Measurements from ENCODE around the gene ADNP2. TPM values are rescaled to one million over a fixed set of nuclear protein-coding genes. Genes with fewer than 3 reads are reported as not detected.

The ADNP2 gene
- total RNA-seq, 2 donors from 2014 or later = 17.8 to 18.1 TPM

DNA sequence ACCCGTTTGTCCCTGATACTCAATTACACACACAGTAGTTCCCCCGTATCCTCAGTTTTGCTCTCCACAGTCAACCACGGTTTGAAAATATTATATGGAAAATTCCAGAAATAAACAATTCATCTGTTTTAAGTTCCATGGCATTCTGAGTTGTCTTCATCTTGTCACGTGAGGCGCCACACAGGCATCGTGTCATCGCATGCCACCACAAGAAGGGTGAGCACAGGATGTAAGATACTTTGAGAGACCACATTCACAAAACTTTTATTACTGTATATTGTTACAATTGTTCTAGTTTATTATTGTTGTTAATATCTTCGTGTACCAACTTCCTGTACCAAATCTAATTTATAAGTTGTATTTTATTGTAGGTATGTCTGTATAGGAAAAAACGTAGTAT, 17.7 kb downstream of the ADNP2 start:
- no peak for DNase-seq
- Histone ChIP-seq H3K4me3 (no peak overlapping the region), H3K9me3 (no peaks in the 10 kb centered on the region), H3K27me3 (no peaks in the 10 kb centered on the region), H3K36me3 (no peaks in the 10 kb centered on the region), H3K27ac (no peak overlapping the region), H3K9ac (ENCODE audit: low read depth in 2 of 2, low read length in 2 of 2) (no peak overlapping the region), H3K4me1 (no peaks in the 10 kb centered on the region)
- intact Hi-C loops (cut with DNase I) = no loop called here
- TF ChIP-seq, protein P1, sequence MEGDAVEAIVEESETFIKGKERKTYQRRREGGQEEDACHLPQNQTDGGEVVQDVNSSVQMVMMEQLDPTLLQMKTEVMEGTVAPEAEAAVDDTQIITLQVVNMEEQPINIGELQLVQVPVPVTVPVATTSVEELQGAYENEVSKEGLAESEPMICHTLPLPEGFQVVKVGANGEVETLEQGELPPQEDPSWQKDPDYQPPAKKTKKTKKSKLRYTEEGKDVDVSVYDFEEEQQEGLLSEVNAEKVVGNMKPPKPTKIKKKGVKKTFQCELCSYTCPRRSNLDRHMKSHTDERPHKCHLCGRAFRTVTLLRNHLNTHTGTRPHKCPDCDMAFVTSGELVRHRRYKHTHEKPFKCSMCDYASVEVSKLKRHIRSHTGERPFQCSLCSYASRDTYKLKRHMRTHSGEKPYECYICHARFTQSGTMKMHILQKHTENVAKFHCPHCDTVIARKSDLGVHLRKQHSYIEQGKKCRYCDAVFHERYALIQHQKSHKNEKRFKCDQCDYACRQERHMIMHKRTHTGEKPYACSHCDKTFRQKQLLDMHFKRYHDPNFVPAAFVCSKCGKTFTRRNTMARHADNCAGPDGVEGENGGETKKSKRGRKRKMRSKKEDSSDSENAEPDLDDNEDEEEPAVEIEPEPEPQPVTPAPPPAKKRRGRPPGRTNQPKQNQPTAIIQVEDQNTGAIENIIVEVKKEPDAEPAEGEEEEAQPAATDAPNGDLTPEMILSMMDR (IDR thresholded peaks at IDR 0.05) = no peak

DNA sequence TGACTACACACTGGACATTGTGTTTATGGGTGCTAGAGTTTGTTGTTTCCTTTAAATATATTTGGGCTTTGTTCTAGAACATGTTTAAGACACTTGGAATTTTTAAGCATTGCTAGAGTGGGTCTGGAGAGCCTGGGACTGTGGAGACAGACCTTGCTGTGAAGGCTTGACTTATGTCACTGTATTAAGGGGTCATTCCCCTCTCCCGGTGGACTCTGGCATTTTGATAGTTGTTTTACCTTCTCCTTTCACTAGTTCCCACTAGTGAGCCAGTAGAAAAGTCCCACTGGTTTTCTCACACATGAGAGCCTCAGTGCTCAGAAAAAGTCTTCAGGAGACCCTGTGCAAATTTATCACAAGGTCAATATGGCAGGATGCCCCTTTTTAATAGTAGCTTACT, 18.6 kb downstream of the ADNP2 start:
- Histone ChIP-seq H3K9ac (ENCODE audit: low read depth in 2 of 2, low read length in 2 of 2) (no peak overlapping the region), H3K4me1 (no peaks in the 10 kb centered on the region), H3K27ac (no peak overlapping the region), H3K9me3 (no peaks in the 10 kb centered on the region), H3K27me3 (no peaks in the 10 kb centered on the region), H3K36me3 (no peaks in the 10 kb centered on the region), H3K4me3 (no peak overlapping the region)
- DNase-seq = no peak
- TF ChIP-seq, protein P1 (IDR thresholded peaks at IDR 0.05) = no peak
- intact Hi-C loops (cut with DNase I) = no loop called here

DNA sequence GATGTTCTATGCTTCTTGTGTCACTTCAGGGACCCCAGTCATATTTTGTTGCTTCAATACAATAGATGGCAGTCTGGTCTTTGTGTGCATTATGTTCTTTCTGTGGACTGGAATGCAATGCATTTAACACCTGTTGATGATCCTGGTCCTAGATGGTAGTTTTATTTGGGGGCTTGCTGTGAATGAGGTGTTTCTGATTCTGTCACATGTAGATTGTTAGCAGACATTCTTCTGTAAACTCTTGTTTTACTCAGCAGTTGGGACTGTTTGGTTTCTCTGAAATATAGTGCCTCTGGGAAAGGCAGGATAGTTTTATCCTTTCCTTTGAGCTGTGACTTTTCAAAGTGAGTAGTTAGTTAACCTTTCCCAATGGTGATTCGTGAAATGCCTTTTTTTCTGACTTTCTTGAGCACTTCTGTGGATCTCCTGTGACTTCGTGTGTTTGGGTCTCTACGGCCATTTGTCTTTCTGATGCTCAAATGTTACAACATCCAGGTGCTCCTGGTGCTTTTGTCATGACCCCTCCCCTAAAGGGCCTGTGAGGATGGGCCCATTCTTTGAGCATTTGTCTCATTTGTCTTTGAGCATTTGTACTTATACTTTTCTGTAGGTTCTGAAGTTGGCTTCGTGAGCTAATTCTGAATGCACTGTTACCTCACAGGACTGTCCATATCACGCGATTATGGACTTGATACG, 20.8 kb downstream of the ADNP2 start:
- intact Hi-C loops (cut with DNase I) = no loop called here

DNA sequence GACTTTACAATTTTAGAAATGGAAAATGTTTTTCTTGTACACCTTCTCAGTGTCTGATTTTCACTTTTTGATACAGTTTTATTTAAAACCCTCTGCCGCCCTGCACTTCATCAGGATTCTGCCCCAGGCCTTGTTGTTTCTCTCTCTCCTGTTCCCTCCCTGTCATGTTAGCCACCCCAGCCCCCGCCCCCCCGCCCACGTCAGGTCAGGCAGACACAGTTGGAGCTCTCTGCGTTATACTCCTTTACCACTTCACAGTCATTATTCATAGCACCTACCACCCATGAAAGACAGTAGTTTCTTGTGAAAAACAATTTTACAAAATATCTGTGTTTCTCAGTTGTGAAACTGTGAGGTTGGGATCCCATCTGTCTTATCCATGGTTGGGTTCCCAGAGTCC, 21.5 kb downstream of the ADNP2 start:
- H3K36me3 ChIP-seq = peaks cover 7% of the 10 kb centered on the region
- TF ChIP-seq, protein P1 (IDR thresholded peaks at IDR 0.05) = no peak
- intact Hi-C loops (cut with DNase I) = no loop called here
- H3K9ac ChIP-seq (ENCODE audit: low read depth in 2 of 2, low read length in 2 of 2) = no peak overlapping the region
- no peak for DNase-seq
- H3K9me3 ChIP-seq = no peaks in the 10 kb centered on the region
- H3K4me3 ChIP-seq = no peak overlapping the region
- no peaks in the 10 kb centered on the region for H3K4me1 ChIP-seq
- H3K27me3 ChIP-seq = no peaks in the 10 kb centered on the region
- H3K27ac ChIP-seq = no peak overlapping the region

More for the DNA sequence above, 20.8 kb downstream of the ADNP2 start:
- TF ChIP-seq, protein P1 (IDR thresholded peaks at IDR 0.05) = no peak
- DNase-seq = no peak
- H3K36me3 ChIP-seq = peaks cover 7% of the 10 kb centered on the region
- H3K4me1 ChIP-seq = no peaks in the 10 kb centered on the region
- no peak overlapping the region for H3K9ac ChIP-seq (ENCODE audit: low read depth in 2 of 2, low read length in 2 of 2)
- no peaks in the 10 kb centered on the region for H3K27me3 ChIP-seq
- no peak overlapping the region for H3K4me3 ChIP-seq
- H3K9me3 ChIP-seq = no peaks in the 10 kb centered on the region
- no peak overlapping the region for H3K27ac ChIP-seq

DNA sequence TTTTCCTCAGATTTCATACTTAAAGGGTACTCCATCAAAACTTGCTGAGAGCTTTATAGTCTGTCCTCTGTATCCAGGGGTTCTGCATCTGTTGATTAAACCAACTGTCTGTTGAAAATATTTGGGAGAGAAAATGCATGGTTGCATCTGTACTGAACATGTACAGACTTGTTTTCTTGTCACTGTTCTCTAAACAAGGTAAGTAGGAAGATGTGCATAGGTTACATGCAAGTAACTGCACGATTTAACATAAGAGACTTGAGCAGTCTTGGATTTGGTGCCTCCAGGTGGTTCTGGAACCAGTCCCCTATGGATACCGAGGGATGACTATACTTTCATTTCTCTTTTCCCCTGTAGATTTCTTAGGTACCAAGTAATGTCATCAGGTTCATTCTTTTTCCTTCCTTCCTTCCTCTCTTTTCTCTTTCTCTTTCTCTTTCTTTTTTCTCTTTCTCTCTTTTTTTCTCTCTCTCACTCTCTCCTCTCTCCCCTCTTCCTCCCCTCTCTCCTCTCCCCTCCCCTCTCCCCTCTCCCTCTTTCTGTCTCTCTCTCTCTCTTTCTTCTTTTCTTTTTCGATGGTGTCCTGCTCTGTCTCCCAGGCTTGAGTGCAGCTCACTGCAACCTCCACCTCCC, 23.2 kb downstream of the ADNP2 start:
- Histone ChIP-seq H3K9me3 (no peaks in the 10 kb centered on the region), H3K36me3 (peaks cover 17% of the 10 kb centered on the region), H3K4me3 (no peak overlapping the region), H3K4me1 (no peaks in the 10 kb centered on the region), H3K27me3 (no peaks in the 10 kb centered on the region), H3K9ac (ENCODE audit: low read depth in 2 of 2, low read length in 2 of 2) (no peak overlapping the region), H3K27ac (no peak overlapping the region)
- no peak for DNase-seq
- intact Hi-C loops (cut with DNase I) = no loop called here
- TF ChIP-seq, protein P1 (IDR thresholded peaks at IDR 0.05) = no peak

Data from colonic mucosa (tissue), 4 donors.